BJ (cell line): ENCODE results near the gene RAB11FIP4. TPM values are rescaled to one million over a fixed set of nuclear protein-coding genes. Genes with fewer than 3 reads are reported as not detected.
A peak's percentile ranks its signal among the peaks of the same experiment; 100 is the strongest.

Experiments
- CTCF ChIA-PET: fragments of 350-600 bp; formaldehyde crosslinking; extraction: SDS; loops from one replicate; lab custom pipeline; 2021; ENCODE audit warnings: antibody characterized with exemption, inconsistent platforms; lab: Yijun Ruan, JAX
- POLR2A ChIA-PET: fragments of 300-600 bp; sonication (Branson Sonifier 250); formaldehyde crosslinking; extraction: SDS; loops from one replicate; lab custom pipeline; 2021; ENCODE audit warnings: antibody characterized with exemption; lab: Charles Lee
- DNase-seq: peaks from one replicate; pipeline ENCODE4 v3.0.0-alpha.2; 2011; ENCODE audit warnings: low read depth
- H3K27me3 ChIP-seq: 2 replicates; pipeline ENCODE4 v1.6.0; 2011; ENCODE audit warnings: low read length; ENCODE audit not compliant: control insufficient read depth, insufficient read depth
- H3K36me3 ChIP-seq: 2 replicates; pipeline ENCODE4 v1.5.1; 2011; ENCODE audit warnings: low read length; ENCODE audit not compliant: control insufficient read depth, insufficient read depth
- H3K4me3 ChIP-seq: 2 replicates; pipeline ENCODE4 v1.5.1; 2011; ENCODE audit warnings: low read depth, mild to moderate bottlenecking, control low read depth, low read length
- polyA plus RNA-seq: library from polyadenylated mRNA; depleted of rRNA; stranded (reverse); fragments of >200 nt; gene quantifications from 2 replicates; pipeline ENCODE4 v1.2.3, GENCODE V29; 2011
- TF ChIP-seq, protein P1 (sequence below): IDR thresholded peaks from 2 replicates; pipeline ENCODE4 v1.5.1; 2011; ENCODE audit warnings: low read depth, mild to moderate bottlenecking, control low read depth, inconsistent platforms, low read length, moderate library complexity; ENCODE audit not compliant: insufficient read depth

RAB11FIP4 gene
- polyA plus RNA-seq, 1 experiment, result 0.15 TPM

DNA sequence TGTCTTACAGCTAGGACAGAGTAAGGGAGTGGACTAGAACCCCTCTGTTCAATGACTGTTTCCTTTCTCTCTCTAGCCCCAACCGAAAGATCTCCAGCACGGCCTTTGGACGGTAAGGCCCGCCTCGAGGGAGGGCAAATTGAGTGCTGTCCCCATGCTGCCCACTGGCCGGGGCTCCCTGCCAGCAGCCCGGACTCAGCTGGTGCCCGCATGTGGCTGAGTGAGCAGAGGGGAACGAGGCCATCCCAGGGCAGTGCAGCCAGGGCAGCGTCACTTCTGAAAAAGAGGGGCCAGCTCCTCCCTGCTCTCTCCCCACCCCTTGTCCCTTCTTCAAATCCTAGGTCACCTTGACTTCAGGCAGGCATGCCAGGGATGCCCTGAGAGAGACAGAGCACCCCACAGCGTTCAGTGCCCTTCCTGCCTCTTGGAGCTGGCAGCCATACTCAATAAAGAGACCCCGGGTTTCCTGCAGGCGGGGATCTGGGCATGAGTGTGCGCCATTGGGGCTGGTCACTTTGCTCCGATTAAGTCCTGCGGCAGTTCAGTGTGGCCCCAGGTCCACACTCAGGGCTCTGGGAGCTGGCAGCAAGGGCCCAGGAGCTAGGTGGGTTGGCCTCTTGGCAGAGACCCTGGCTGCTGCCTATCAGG lies 130.9 kb downstream of the RAB11FIP4 start:
- Histone ChIP-seq H3K36me3 (no peaks in the 10 kb centered on the region), H3K4me3 (no peak overlapping the region), H3K27me3 (no peaks in the 10 kb centered on the region)
- CTCF ChIA-PET, result interaction anchor here (0.5 to 11.7 kb wide), 6 partner anchors 12 to 342 kb away, joined by 3 to 139 read pairs (median 6); no protein-coding TSS in a partner anchor
- DNase-seq, result no peak
- TF ChIP-seq, protein P1, sequence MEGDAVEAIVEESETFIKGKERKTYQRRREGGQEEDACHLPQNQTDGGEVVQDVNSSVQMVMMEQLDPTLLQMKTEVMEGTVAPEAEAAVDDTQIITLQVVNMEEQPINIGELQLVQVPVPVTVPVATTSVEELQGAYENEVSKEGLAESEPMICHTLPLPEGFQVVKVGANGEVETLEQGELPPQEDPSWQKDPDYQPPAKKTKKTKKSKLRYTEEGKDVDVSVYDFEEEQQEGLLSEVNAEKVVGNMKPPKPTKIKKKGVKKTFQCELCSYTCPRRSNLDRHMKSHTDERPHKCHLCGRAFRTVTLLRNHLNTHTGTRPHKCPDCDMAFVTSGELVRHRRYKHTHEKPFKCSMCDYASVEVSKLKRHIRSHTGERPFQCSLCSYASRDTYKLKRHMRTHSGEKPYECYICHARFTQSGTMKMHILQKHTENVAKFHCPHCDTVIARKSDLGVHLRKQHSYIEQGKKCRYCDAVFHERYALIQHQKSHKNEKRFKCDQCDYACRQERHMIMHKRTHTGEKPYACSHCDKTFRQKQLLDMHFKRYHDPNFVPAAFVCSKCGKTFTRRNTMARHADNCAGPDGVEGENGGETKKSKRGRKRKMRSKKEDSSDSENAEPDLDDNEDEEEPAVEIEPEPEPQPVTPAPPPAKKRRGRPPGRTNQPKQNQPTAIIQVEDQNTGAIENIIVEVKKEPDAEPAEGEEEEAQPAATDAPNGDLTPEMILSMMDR, result no peak
- POLR2A ChIA-PET, result no interaction called here

GRCh38 chr17:31522987-31523495 lies 131.6 kb downstream of the RAB11FIP4 start:
- DNase-seq, result no peak
- TF ChIP-seq, protein P1, result no peak
- no peaks in the 10 kb centered on the region for H3K36me3 ChIP-seq
- ChIA-PET POLR2A (no interaction called here), CTCF (interaction anchor here (0.5 to 11.7 kb wide), 5 partner anchors 11 to 383 kb away, joined by 3 to 139 read pairs (median 3); no protein-coding TSS in a partner anchor)
- H3K4me3 ChIP-seq, result no peak overlapping the region
- no peaks in the 10 kb centered on the region for H3K27me3 ChIP-seq

GRCh38 chr17:31523862-31524730 lies 132.6 kb downstream of the RAB11FIP4 start:
- no peak for DNase-seq
- TF ChIP-seq, protein P1, result no peak
- ChIA-PET POLR2A (no interaction called here), CTCF (interaction anchor here (0.6 to 11.7 kb wide), 15 partner anchors 8 to 382 kb away, joined by 3 to 139 read pairs (median 6); no protein-coding TSS in a partner anchor)
- H3K27me3 ChIP-seq, result no peaks in the 10 kb centered on the region
- no peaks in the 10 kb centered on the region for H3K36me3 ChIP-seq
- no peak overlapping the region for H3K4me3 ChIP-seq

GRCh38 chr17:31524926-31525800 lies 133.7 kb downstream of the RAB11FIP4 start:
- TF ChIP-seq, protein P1, result peak; percentile 95
- peak; percentile 47 for DNase-seq
- ChIA-PET POLR2A (no interaction called here), CTCF (interaction anchor here (0.6 to 11.7 kb wide), 21 partner anchors 9 to 327 kb away, joined by 3 to 139 read pairs (median 5); no protein-coding TSS in a partner anchor)
- Histone ChIP-seq H3K4me3 (no peak overlapping the region), H3K36me3 (no peaks in the 10 kb centered on the region), H3K27me3 (no peaks in the 10 kb centered on the region)
